OCI-M1 (cell line): Measurements from ENCODE around the gene ZCCHC24.

Source experiments
- DNase-seq: peaks from one replicate; lab custom pipeline; 2025; lab: John Stamatoyannopoulos, UW

The ZCCHC24 gene

GRCh38 chr10:79360499-79361342, 84.7 kb downstream of the ZCCHC24 start:
- no peak for DNase-seq

- DNase-seq = no peak
These were observed 85.5 kb downstream of the ZCCHC24 start for GRCh38 chr10:79359816-79360498.

- DNase-seq = no peak
These were observed 86.6 kb downstream of the ZCCHC24 start for GRCh38 chr10:79358811-79359210.

GRCh38 chr10:79357180-79357579, 88.2 kb downstream of the ZCCHC24 start:
- DNase-seq = no peak

GRCh38 chr10:79356104-79356503, 89.3 kb downstream of the ZCCHC24 start:
- DNase-seq = peak; percentile 64

GRCh38 chr10:79355420-79356017, 89.9 kb downstream of the ZCCHC24 start:
- DNase-seq = no peak

GRCh38 chr10:79354615-79355014, 90.8 kb downstream of the ZCCHC24 start:
- DNase-seq = no peak

- no peak for DNase-seq
These were observed 91.3 kb downstream of the ZCCHC24 start for GRCh38 chr10:79354141-79354540.

- no peak for DNase-seq
These were observed 91.7 kb downstream of the ZCCHC24 start for GRCh38 chr10:79353726-79354125.

- DNase-seq = no peak
These were observed 92.4 kb downstream of the ZCCHC24 start for GRCh38 chr10:79353000-79353406.

- no peak for DNase-seq
These were observed 93.2 kb downstream of the ZCCHC24 start for GRCh38 chr10:79352035-79352877.

GRCh38 chr10:79351332-79351731, 94.1 kb downstream of the ZCCHC24 start:
- DNase-seq = no peak

GRCh38 chr10:79350407-79351154, 94.8 kb downstream of the ZCCHC24 start:
- DNase-seq = no peak

GRCh38 chr10:79349766-79350406, 95.5 kb downstream of the ZCCHC24 start:
- no peak for DNase-seq

GRCh38 chr10:79349072-79349491, 96.3 kb downstream of the ZCCHC24 start:
- no peak for DNase-seq

- peak; percentile 20 for DNase-seq
These were observed 96.8 kb downstream of the ZCCHC24 start for GRCh38 chr10:79348640-79348988.

GRCh38 chr10:79347894-79348639, 97.4 kb downstream of the ZCCHC24 start:
- DNase-seq = peak; percentile 81

- peak; percentile 96 for DNase-seq
These were observed 98.1 kb downstream of the ZCCHC24 start, which contains the start of gene PPIF for GRCh38 chr10:79347226-79347893. Gene PPIF (plus strand): TSS chr10:79347469. CDS start chr10:79347549, 80 bp downstream.
